IMR-90 (cell line): Measurements from ENCODE around the gene CREBL2. TPM values are rescaled to one million over a fixed set of nuclear protein-coding genes. Genes with fewer than 3 reads are reported as not detected.

Experiments
- ATAC-seq: fragments of 200-7000 bp; cut with Tn5 transposase; 2 replicates; pipeline ENCODE4 v1.9.1; 2020; ENCODE audit warnings: low read depth, mild to moderate bottlenecking, moderate library complexity
- BruUV-seq: library from RNA; stranded (reverse); fragments of 400-500 nt; replicated peaks from 2 replicates; lab custom pipeline; 2021; lab: Mats Ljungman, UMichigan
- CTCF ChIA-PET: fragments of 300-600 bp; formaldehyde crosslinking; extraction: SDS; loops from one replicate; lab custom pipeline; 2021; ENCODE audit warnings: antibody characterized with exemption; lab: Yijun Ruan, JAX
- POLR2A ChIA-PET: fragments of 300-600 bp; sonication (Branson Sonifier 250); formaldehyde crosslinking; loops from one replicate; lab custom pipeline; 2022; ENCODE audit warnings: antibody characterized with exemption; ENCODE audit not compliant: unreplicated experiment; lab: Charles Lee
- DNase-seq: peaks from one replicate; pipeline ENCODE4 v3.0.0; 2013
- H2AFZ ChIP-seq: replicated peaks from 2 replicates; pipeline ENCODE3; 2013; ENCODE audit warnings: low read length, mild to moderate bottlenecking; ENCODE audit not compliant: poor library complexity
- H2AK5ac ChIP-seq: 2 replicates; pipeline ENCODE4 v1.6.1; 2013; ENCODE audit warnings: low read depth, low read length, inconsistent platforms
- H2AK9ac ChIP-seq: replicated peaks from 2 replicates; pipeline ENCODE3; 2013; ENCODE audit warnings: mild to moderate bottlenecking, low read depth, low read length, moderate library complexity; ENCODE audit not compliant: poor library complexity
- H2BK120ac ChIP-seq: 2 replicates; pipeline ENCODE4 v1.6.1; 2013; ENCODE audit warnings: low read depth, low read length, inconsistent platforms
- H2BK15ac ChIP-seq: 3 replicates; pipeline ENCODE4 v1.6.1; 2013; ENCODE audit warnings: low read depth, low read length, inconsistent platforms
- H2BK20ac ChIP-seq: 2 replicates; pipeline ENCODE4 v1.6.1; 2013; ENCODE audit warnings: low read depth, mild to moderate bottlenecking, inconsistent platforms, low read length, moderate library complexity
- H2BK5ac ChIP-seq: 2 replicates; pipeline ENCODE4 v1.6.1; 2013; ENCODE audit warnings: mild to moderate bottlenecking, low read depth, low read length, inconsistent platforms; ENCODE audit not compliant: poor library complexity, severe bottlenecking
- H3K14ac ChIP-seq: replicated peaks from 2 replicates; pipeline ENCODE4 v1.6.1; 2013; ENCODE audit warnings: low read depth, low read length, inconsistent platforms
- H3K18ac ChIP-seq: 2 replicates; pipeline ENCODE4 v1.6.1; 2013; ENCODE audit warnings: low read depth, low read length, control low read depth
- H3K23ac ChIP-seq: 2 replicates; pipeline ENCODE4 v1.6.1; 2013; ENCODE audit warnings: low read depth, low read length, inconsistent platforms
- H3K27ac ChIP-seq: 2 replicates; pipeline ENCODE4 v1.5.1; 2013; ENCODE audit warnings: mild to moderate bottlenecking, control low read depth, low read length; ENCODE audit not compliant: insufficient read depth
- H3K27me3 ChIP-seq: 2 replicates; pipeline ENCODE4 v1.6.1; 2013; ENCODE audit warnings: low read length; ENCODE audit not compliant: control insufficient read depth, insufficient read depth
- H3K36me3 ChIP-seq: 2 replicates; pipeline ENCODE4 v1.6.1; 2013; ENCODE audit warnings: low read length, mixed read lengths; ENCODE audit not compliant: control insufficient read depth, insufficient read depth
- H3K4ac ChIP-seq: 2 replicates; pipeline ENCODE4 v1.6.1; 2013; ENCODE audit warnings: low read depth, low read length, inconsistent platforms
- H3K4me1 ChIP-seq: 2 replicates; pipeline ENCODE4 v1.6.1; 2013; ENCODE audit warnings: low read length, mixed read lengths; ENCODE audit not compliant: control insufficient read depth, insufficient read depth
- H3K4me2 ChIP-seq: 2 replicates; pipeline ENCODE4 v1.6.1; 2013; ENCODE audit warnings: low read depth, mild to moderate bottlenecking, control low read depth, low read length, moderate library complexity
- H3K4me3 ChIP-seq: 2 replicates; pipeline ENCODE4 v1.5.1; 2013; ENCODE audit warnings: low read depth, mild to moderate bottlenecking, control low read depth, low read length, moderate library complexity; ENCODE audit not compliant: insufficient read depth
- H3K56ac ChIP-seq: 2 replicates; pipeline ENCODE4 v1.6.1; 2013; ENCODE audit warnings: low read length, inconsistent platforms; ENCODE audit not compliant: insufficient read depth; ENCODE audit errors: extremely low read depth
- H3K79me1 ChIP-seq, 2 experiments: 2 replicates each; pipeline ENCODE4 v1.6.1; 2013; ENCODE audit warnings: low read length in 2 of 2, inconsistent platforms in 1 of 2, low read depth in 1 of 2
- H3K9ac ChIP-seq: 2 replicates; pipeline ENCODE4 v1.6.1; 2013; ENCODE audit warnings: low read depth, low read length, control low read depth
- H3K9me1 ChIP-seq: 2 replicates; pipeline ENCODE4 v1.6.1; 2013; ENCODE audit warnings: low read length, inconsistent platforms; ENCODE audit not compliant: insufficient read depth
- H3K9me3 ChIP-seq: 2 replicates; pipeline ENCODE4 v1.6.1; 2013; ENCODE audit warnings: low read length; ENCODE audit not compliant: control insufficient read depth, insufficient read depth
- H4K20me1 ChIP-seq: 2 replicates; pipeline ENCODE4 v1.6.1; 2013; ENCODE audit warnings: low read length, inconsistent platforms; ENCODE audit not compliant: insufficient read depth
- H4K5ac ChIP-seq: 2 replicates; pipeline ENCODE4 v1.6.1; 2013; ENCODE audit warnings: mild to moderate bottlenecking, low read depth, low read length, control low read depth
- H4K8ac ChIP-seq, 2 experiments: 2 replicates each; pipeline ENCODE4 v1.6.1; 2013; ENCODE audit warnings: low read depth in 2 of 2, low read length in 2 of 2, control low read depth in 1 of 2, inconsistent platforms in 1 of 2
- H4K91ac ChIP-seq: 2 replicates; pipeline ENCODE4 v1.6.1; 2013; ENCODE audit warnings: low read depth, low read length, inconsistent platforms; ENCODE audit not compliant: insufficient read depth
- CEBPB ChIP-seq: IDR thresholded peaks from 2 replicates; pipeline ENCODE4 v1.6.1; 2012; ENCODE audit warnings: low read depth, low read length, improper control_type of control experiment
- FOS ChIP-seq: fragments of 150-350 bp; IDR thresholded peaks from 2 replicates; pipeline ENCODE4 v1.6.1; 2016; ENCODE audit warnings: low read depth, low read length
- MAFK ChIP-seq: IDR thresholded peaks from 2 replicates; pipeline ENCODE4 v1.6.1; 2012; ENCODE audit warnings: low read depth, low read length, improper control_type of control experiment
- MXI1 ChIP-seq: IDR thresholded peaks from 2 replicates; pipeline ENCODE4 v1.6.1; 2012; ENCODE audit warnings: low read depth, mild to moderate bottlenecking, low read length, moderate library complexity, borderline replicate concordance
- RCOR1 ChIP-seq: IDR thresholded peaks from 2 replicates; pipeline ENCODE4 v1.6.1; 2012; ENCODE audit warnings: mild to moderate bottlenecking, low read length, improper control_type of control experiment; ENCODE audit not compliant: insufficient replicate concordance
- SMC3 ChIP-seq: fragments of 150-350 bp; IDR thresholded peaks from 2 replicates; pipeline ENCODE4 v1.6.1; 2016; ENCODE audit warnings: low read depth, mild to moderate bottlenecking, antibody characterized with exemption, low read length, moderate library complexity
- WGBS, 2 experiments: methylation state at CpG; one replicate each; pipeline versions ENCODE4 v1.1.5 to v1.1.7; 2013; ENCODE audit warnings: missing lambda C conversion rate in 2 of 2; ENCODE audit not compliant: insufficient read length in 1 of 2; ENCODE audit errors: extremely low coverage in 2 of 2; 5-methylcytosine and 5-hydroxymethylcytosine counted together
- dilution Hi-C: fragments of 300-500 bp; cut with HindIII; formaldehyde crosslinking; loops from one replicate; pipeline ENCODE4 v1.14.3; 2018; ENCODE audit warnings: low sequenced_read_pairs; ENCODE audit not compliant: unreplicated experiment
- in situ Hi-C: fragments of 300-500 bp; cut with MboI; formaldehyde crosslinking; loops from 3 replicates; pipeline ENCODE4 v1.14.3; 2019; ENCODE audit warnings: low sequenced_read_pairs, inconsistent platforms, mixed read lengths
- intact Hi-C: fragments of 100-400 bp; cut with micrococcal nuclease; formaldehyde crosslinking; loops from 2 replicates; pipeline ENCODE4 v1.10.0; 2022
- polyA plus RNA-seq, 3 experiments: library from polyadenylated mRNA; depleted of rRNA; stranded (reverse); fragments of >200 nt; gene quantifications; 2 replicates each; pipeline ENCODE4 v1.2.3, GENCODE V29; 2012; ENCODE audit warnings: low replicate concordance in 1 of 3
- total RNA-seq: library from RNA; depleted of rRNA; stranded (reverse); fragments of >200 nt; gene quantifications from 2 replicates; pipeline ENCODE4 v1.2.3, GENCODE V29; 2012
- TF ChIP-seq, protein P1 (sequence below): conservative IDR thresholded peaks from 2 replicates; pipeline ENCODE4 v1.5.1; 2012; ENCODE audit warnings: mild to moderate bottlenecking, low read depth, low read length, improper control_type of control experiment

Gene CREBL2
- total and polyA plus RNA-seq, 2 of the 4 experiments (the other 2 are of a cell fraction): 11.5 to 19.0 TPM

DNA sequence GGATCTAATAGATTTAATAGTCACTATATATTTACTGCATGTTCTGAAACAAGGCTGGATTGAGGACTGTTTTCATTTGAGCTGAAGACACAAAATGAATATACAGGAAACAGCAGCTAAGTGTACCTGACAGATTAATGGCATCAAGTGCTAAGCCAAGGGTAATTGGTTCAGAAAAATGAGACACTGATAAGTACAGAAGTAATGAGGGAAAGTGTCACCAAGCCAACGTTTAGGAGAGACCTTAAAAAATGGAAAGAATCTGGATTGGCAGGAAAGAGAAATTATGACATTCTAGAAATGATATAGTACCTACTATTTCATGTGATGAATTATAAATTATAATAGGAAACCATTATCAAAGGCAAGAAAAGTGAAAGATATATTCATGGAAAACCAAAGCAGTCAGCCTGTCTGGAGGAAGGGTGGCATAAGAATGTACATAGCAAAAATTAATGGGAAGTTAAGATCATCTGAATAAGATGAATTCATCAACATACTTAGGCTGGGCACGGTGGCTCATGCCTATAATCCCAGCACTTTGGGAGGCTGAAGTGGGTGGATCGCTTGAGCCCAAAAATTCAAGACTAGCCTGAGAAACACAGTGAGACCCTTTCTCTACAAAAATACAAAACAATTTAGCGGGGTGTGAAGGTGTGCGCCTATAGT lies 28.0 kb upstream of the CREBL2 start:
- no TSS peak for BruUV-seq

More for the DNA sequence above, 28.0 kb upstream of the CREBL2 start:
- ChIA-PET POLR2A (no interaction called here), CTCF (no interaction called here)
- no CpG with 5 or more reads among the region's 5 CpGs for whole genome bisulfite sequencing, 2 experiments
- TF ChIP-seq CEBPB (no peak), MAFK (no peak), FOS (no peak), SMC3 (no peak), MXI1 (no peak), RCOR1 (no peak)
- TF ChIP-seq, protein P1, sequence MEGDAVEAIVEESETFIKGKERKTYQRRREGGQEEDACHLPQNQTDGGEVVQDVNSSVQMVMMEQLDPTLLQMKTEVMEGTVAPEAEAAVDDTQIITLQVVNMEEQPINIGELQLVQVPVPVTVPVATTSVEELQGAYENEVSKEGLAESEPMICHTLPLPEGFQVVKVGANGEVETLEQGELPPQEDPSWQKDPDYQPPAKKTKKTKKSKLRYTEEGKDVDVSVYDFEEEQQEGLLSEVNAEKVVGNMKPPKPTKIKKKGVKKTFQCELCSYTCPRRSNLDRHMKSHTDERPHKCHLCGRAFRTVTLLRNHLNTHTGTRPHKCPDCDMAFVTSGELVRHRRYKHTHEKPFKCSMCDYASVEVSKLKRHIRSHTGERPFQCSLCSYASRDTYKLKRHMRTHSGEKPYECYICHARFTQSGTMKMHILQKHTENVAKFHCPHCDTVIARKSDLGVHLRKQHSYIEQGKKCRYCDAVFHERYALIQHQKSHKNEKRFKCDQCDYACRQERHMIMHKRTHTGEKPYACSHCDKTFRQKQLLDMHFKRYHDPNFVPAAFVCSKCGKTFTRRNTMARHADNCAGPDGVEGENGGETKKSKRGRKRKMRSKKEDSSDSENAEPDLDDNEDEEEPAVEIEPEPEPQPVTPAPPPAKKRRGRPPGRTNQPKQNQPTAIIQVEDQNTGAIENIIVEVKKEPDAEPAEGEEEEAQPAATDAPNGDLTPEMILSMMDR: no peak
- H3K79me1 ChIP-seq: no peaks in the 10 kb centered on the region
- H2AK9ac ChIP-seq: no peak overlapping the region
- ATAC-seq (no peak), DNase-seq (no peak)
- no peak overlapping the region for H4K8ac ChIP-seq
- H3K23ac ChIP-seq: no peak overlapping the region; the same call in 1 of the 2 replicates
- no peak overlapping the region for H3K56ac ChIP-seq
- no peak overlapping the region for H2BK15ac ChIP-seq
- no peak overlapping the region for H2BK20ac ChIP-seq
- peaks cover 11% of the 10 kb centered on the region for H3K27me3 ChIP-seq
- H3K4me1 ChIP-seq: no peaks in the 10 kb centered on the region
- dilution Hi-C loops (no loop called here), intact Hi-C loops (no loop called here), in situ Hi-C loops (no loop called here)
- no peak overlapping the region for H4K5ac ChIP-seq
- H3K14ac ChIP-seq: no peak overlapping the region
- no peaks in the 10 kb centered on the region for H3K9me3 ChIP-seq
- no peak overlapping the region for H3K9ac ChIP-seq
- H3K4ac ChIP-seq: no peak overlapping the region
- H3K36me3 ChIP-seq: no peaks in the 10 kb centered on the region
- H3K4me3 ChIP-seq: no peak overlapping the region
- no peak overlapping the region for H2AFZ ChIP-seq
- no peaks in the 10 kb centered on the region; the same call in 1 of the 2 replicates for H3K9me1 ChIP-seq
- H3K4me2 ChIP-seq: no peak overlapping the region
- no peak overlapping the region for H2BK5ac ChIP-seq
- H4K91ac ChIP-seq: no peak overlapping the region
- no peak overlapping the region for H2BK120ac ChIP-seq
- no peak overlapping the region for H3K27ac ChIP-seq
- H3K18ac ChIP-seq: no peak overlapping the region
- no peak overlapping the region for H2AK5ac ChIP-seq
- no peaks in the 10 kb centered on the region for H4K20me1 ChIP-seq
